DND-41 (cell line): ENCODE measurements around the gene GPN3.
A peak's percentile ranks its signal among the peaks of the same experiment; 100 is the strongest.
"Not testable (repeated sequence)": the region's sequence is repeated elsewhere in the genome, so short reads cannot be mapped to it uniquely, and the experiment has no call there.

Experiments
- ATAC-seq: fragments of 200-7000 bp; cut with Tn5 transposase; 3 replicates; pipeline ENCODE4 v1.9.1; 2021; ENCODE audit warnings: low read depth; ENCODE audit not compliant: insufficient read depth
- DNase-seq: peaks from one replicate; pipeline ENCODE4 v3.0.0-alpha.2; 2020
- H2AFZ ChIP-seq: 2 replicates; pipeline ENCODE4 v1.6.0; 2012; ENCODE audit warnings: low read depth, low read length
- H3K27ac ChIP-seq: 2 replicates; pipeline ENCODE4 v1.5.1; 2012; ENCODE audit warnings: low read length, inconsistent platforms
- H3K27me3 ChIP-seq: fragments of 200-600 bp; sonication (generic); 2 replicates; pipeline ENCODE4 v1.6.0; 2012; ENCODE audit warnings: low read length, mild to moderate bottlenecking, inconsistent platforms; ENCODE audit not compliant: insufficient read depth, poor library complexity
- H3K36me3 ChIP-seq: 2 replicates; pipeline ENCODE4 v1.5.1; 2012; ENCODE audit warnings: low read length, inconsistent platforms; ENCODE audit not compliant: insufficient read depth
- H3K4me1 ChIP-seq: 2 replicates; pipeline ENCODE4 v1.5.1; 2012; ENCODE audit warnings: mild to moderate bottlenecking, low read length; ENCODE audit not compliant: insufficient read depth
- H3K4me2 ChIP-seq: 2 replicates; pipeline ENCODE4 v1.6.0; 2012; ENCODE audit warnings: mild to moderate bottlenecking, moderate library complexity, low read length, inconsistent platforms; ENCODE audit not compliant: insufficient read depth
- H3K4me3 ChIP-seq, 2 experiments: fragments of 200-600 bp in 1 of 2; shearing (Covaris generic) in 1 of 2; 2 replicates each; pipeline ENCODE4 v1.5.1; 2012 to 2016; ENCODE audit warnings: inconsistent platforms in 2 of 2, low read length in 2 of 2, mild to moderate bottlenecking in 2 of 2, low read depth in 1 of 2, moderate library complexity in 1 of 2
- H3K79me2 ChIP-seq: 2 replicates; pipeline ENCODE4 v1.6.0; 2012; ENCODE audit warnings: low read length, inconsistent platforms; ENCODE audit not compliant: insufficient read depth
- H3K9ac ChIP-seq: 2 replicates; pipeline ENCODE4 v1.6.0; 2012; ENCODE audit warnings: low read depth, mild to moderate bottlenecking, inconsistent platforms, low read length, moderate library complexity
- H3K9me3 ChIP-seq: 2 replicates; pipeline ENCODE4 v1.5.1; 2012; ENCODE audit warnings: low read length, moderate library complexity, mild to moderate bottlenecking, inconsistent platforms; ENCODE audit not compliant: insufficient read depth, severe bottlenecking
- H4K20me1 ChIP-seq: 2 replicates; pipeline ENCODE4 v1.6.0; 2012; ENCODE audit warnings: low read length; ENCODE audit not compliant: insufficient read depth
- EZH2 ChIP-seq: IDR thresholded peaks from 3 replicates; pipeline ENCODE4 v1.6.1; 2012; ENCODE audit warnings: borderline replicate concordance, low read depth, mild to moderate bottlenecking, moderate library complexity, low read length, inconsistent platforms; ENCODE audit not compliant: severe bottlenecking
- TF ChIP-seq, protein P1 (sequence below): IDR thresholded peaks from 2 replicates; pipeline ENCODE4 v1.5.1; 2012; ENCODE audit warnings: borderline replicate concordance, low read length, moderate library complexity, mild to moderate bottlenecking; ENCODE audit not compliant: poor library complexity, severe bottlenecking; ENCODE audit errors: extremely low read depth

Gene GPN3

DNA sequence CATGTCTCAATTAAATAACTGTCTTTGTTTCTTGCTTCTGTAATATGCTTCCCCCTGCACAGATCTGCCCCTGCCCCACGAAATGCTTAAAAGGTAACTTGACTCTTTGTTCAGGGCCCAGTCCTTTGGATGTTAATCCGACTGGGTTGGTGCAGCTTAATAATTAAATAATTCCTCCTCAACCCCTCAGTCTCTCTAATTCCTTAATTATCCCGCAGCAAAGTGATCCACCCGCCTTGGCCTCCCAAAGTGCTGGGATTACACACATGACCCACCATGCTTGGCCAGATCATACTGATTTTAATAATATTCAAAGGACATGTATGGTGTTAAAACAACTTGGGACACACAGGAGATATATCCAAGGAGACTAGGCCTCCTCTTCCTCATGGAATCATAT, 46.4 kb downstream of the GPN3 start:
- Histone ChIP-seq H3K4me3 (no peak overlapping the region), H4K20me1 (no peaks in the 10 kb centered on the region), H3K9ac (no peak overlapping the region), H3K36me3 (no peaks in the 10 kb centered on the region), H3K79me2 (no peaks in the 10 kb centered on the region), H3K27me3 (no peaks in the 10 kb centered on the region), H3K9me3 (no peaks in the 10 kb centered on the region), H3K4me1 (no peaks in the 10 kb centered on the region), H3K27ac (no peak overlapping the region), H3K4me2 (no peak overlapping the region), H2AFZ (no peak overlapping the region)
- TF ChIP-seq, protein P1, sequence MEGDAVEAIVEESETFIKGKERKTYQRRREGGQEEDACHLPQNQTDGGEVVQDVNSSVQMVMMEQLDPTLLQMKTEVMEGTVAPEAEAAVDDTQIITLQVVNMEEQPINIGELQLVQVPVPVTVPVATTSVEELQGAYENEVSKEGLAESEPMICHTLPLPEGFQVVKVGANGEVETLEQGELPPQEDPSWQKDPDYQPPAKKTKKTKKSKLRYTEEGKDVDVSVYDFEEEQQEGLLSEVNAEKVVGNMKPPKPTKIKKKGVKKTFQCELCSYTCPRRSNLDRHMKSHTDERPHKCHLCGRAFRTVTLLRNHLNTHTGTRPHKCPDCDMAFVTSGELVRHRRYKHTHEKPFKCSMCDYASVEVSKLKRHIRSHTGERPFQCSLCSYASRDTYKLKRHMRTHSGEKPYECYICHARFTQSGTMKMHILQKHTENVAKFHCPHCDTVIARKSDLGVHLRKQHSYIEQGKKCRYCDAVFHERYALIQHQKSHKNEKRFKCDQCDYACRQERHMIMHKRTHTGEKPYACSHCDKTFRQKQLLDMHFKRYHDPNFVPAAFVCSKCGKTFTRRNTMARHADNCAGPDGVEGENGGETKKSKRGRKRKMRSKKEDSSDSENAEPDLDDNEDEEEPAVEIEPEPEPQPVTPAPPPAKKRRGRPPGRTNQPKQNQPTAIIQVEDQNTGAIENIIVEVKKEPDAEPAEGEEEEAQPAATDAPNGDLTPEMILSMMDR, result no peak
- TF ChIP-seq EZH2, result no peak
- no peak for ATAC-seq
- DNase-seq, result no peak

DNA sequence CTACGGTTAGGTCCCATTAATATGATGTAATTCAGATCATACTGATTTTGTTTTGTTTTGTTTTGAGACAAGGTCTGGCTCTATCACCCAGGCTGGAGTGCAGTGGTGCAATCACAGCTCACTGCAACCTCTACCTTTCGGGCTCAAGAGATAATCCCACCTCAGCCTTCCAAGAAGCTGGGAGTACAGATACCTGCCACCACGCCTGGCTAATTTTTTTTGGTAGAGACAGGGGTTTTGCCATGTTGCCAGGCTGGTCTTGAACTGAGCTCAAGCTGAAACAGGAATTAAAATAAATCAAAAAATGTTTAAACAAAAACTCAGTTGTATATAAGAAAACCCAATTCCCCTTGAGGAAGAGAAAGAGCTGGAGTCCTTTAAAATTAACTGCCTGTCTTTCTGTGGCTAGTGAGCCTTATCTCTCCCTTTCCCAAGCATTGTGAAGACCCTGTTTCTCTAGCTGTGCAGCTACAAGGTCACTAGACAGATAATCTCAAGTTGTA, 46.8 kb downstream of the GPN3 start:
- H3K9ac ChIP-seq, result no peak overlapping the region
- ATAC-seq (no peak), DNase-seq (no peak)
- H3K4me2 ChIP-seq, result no peak overlapping the region
- no peaks in the 10 kb centered on the region for H3K9me3 ChIP-seq
- no peaks in the 10 kb centered on the region for H3K36me3 ChIP-seq
- no peaks in the 10 kb centered on the region for H3K27me3 ChIP-seq
- H3K4me1 ChIP-seq, result no peaks in the 10 kb centered on the region
- H3K79me2 ChIP-seq, result no peaks in the 10 kb centered on the region
- no peak overlapping the region for H3K27ac ChIP-seq
- no peak overlapping the region for H3K4me3 ChIP-seq
- no peak for TF ChIP-seq EZH2
- TF ChIP-seq, protein P1, result no peak
- H4K20me1 ChIP-seq, result no peaks in the 10 kb centered on the region
- no peak overlapping the region for H2AFZ ChIP-seq

DNA sequence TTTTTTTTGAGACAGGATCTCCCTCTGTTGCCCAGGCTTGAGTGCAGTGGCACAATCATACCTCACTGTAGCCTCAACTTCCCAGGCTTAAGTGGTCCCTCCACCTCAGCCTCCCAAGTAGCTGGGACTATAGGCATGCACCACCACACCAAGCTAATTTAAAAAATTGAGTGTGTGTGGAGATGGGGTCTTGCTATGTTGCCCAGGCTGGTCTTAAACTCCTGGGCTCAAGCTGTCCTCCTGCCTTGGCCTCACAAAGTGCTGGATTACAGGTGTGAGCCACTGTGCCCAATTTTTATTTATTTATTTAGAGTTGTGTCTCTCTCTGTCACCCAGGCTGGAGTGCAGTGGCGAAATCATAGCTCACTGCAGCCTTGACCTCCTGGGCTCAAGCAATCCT, 47.4 kb downstream of the GPN3 start:
- not testable (repeated sequence) for H3K4me2 ChIP-seq, H3K27me3 ChIP-seq, ATAC-seq, H3K27ac ChIP-seq, H3K4me1 ChIP-seq, H4K20me1 ChIP-seq, H3K9ac ChIP-seq, H2AFZ ChIP-seq, H3K79me2 ChIP-seq, H3K9me3 ChIP-seq, DNase-seq, H3K4me3 ChIP-seq, H3K36me3 ChIP-seq

DNA sequence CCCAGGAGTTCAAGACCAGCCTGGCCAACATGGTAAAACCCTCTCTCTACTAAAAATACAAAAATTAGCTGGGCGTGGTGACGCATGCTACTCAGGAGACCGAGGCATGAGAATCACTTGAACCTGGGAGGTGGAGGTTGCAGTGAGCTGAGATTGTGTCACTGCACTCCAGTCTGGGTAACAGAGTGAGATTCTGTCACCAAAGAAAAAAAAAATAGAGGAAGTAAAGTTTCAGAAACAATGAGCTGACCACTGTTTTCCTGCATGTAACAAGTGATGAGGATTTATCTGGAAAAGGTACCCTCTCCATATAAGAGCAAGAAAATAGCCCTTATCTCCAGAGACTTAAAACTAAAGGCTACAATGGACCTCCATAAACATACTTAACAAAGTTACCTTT, 50.9 kb downstream of the GPN3 start:
- not testable (repeated sequence) for H3K9me3 ChIP-seq

DNA sequence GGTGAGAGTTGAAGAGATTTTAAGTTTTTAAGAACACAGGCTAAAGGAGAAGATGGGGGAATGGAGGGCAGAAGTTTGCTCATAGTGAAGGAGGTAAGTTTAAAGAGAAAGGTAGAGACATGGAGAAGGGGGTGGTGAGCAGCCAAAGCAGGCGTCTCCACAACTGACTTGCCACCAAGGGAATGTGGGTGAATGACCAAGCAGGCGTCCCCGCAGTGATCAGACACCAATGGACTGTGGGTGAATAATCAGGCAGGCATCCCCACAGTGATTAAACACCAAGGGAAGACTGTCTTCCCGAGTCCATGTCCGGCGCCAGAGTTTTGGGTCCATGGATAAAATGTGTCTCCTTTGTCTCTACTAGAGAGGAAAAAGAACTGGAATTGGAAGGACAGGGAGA, 58.0 kb downstream of the GPN3 start:
- not testable (repeated sequence) for H4K20me1 ChIP-seq, H3K36me3 ChIP-seq, H3K4me3 ChIP-seq, H2AFZ ChIP-seq, H3K4me2 ChIP-seq, H3K27me3 ChIP-seq, H3K4me1 ChIP-seq, H3K9me3 ChIP-seq, H3K27ac ChIP-seq, DNase-seq, ATAC-seq, H3K9ac ChIP-seq, H3K79me2 ChIP-seq

More for the DNA sequence above, 50.9 kb downstream of the GPN3 start:
- H3K4me1 ChIP-seq, H3K4me3 ChIP-seq, H3K9ac ChIP-seq, H3K27ac ChIP-seq, H4K20me1 ChIP-seq, ATAC-seq, H3K27me3 ChIP-seq, H3K36me3 ChIP-seq, H3K79me2 ChIP-seq, DNase-seq, H3K4me2 ChIP-seq, H2AFZ ChIP-seq: not testable (repeated sequence)

DNA sequence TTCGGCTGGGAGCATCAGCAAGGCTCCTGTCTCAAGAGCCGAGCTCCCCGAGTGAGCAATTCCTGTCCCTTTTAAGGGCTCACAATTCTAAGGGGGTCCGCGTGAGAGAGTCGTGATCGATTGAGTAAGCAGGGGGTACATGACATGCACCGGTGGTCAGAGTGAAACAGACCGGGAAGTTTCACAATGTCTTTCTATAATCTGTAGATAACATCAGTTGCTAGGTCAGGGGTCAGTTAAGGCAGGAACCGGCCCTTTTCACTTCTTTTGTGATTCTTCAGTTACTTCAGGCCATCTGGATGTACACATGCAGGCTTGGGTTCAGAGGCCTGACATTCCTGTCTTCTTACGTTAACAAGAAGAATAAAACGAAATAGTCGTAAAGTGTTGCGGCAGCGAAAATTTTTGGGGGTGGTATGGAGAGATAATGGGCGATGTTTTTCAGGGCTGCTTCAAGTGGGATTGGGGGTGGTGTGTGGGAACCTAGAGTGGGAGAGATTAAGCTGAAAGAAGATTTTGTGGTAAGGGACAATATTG, 62.9 kb downstream of the GPN3 start:
- not testable (repeated sequence) for H4K20me1 ChIP-seq, H3K27ac ChIP-seq, H3K9ac ChIP-seq, DNase-seq, H3K4me2 ChIP-seq, H3K27me3 ChIP-seq, ATAC-seq, H3K4me3 ChIP-seq, H3K9me3 ChIP-seq
- Histone ChIP-seq H3K36me3 (peaks cover 14% of the 10 kb centered on the region), H3K4me1 (peaks cover 34% of the 10 kb centered on the region), H3K79me2 (peaks cover 34% of the 10 kb centered on the region), H2AFZ (peak overlapping the region; percentile 100; the same call in 1 of the 2 replicates)
